Measurements from ENCODE around the gene IL25.
A peak's percentile ranks its signal among the peaks of the same experiment; 100 is the strongest.

The IL25 gene

GRCh38 chr14:23327947-23328744 lies 44.5 kb upstream of the IL25 start:
- no peak overlapping the region for H3K27ac ChIP-seq
- TF ChIP-seq CTCF (IDR thresholded peaks at IDR 0.05; ENCODE audit: low read depth, low read length): peak; percentile 74

GRCh38 chr14:23335623-23336022 lies 37.0 kb upstream of the IL25 start:
- no peak for DNase-seq
- TF ChIP-seq CTCF (IDR thresholded peaks at IDR 0.05; ENCODE audit: low read depth, low read length): no peak
- Histone ChIP-seq H3K27ac (no peak overlapping the region), H3K4me3 (ENCODE audit: low read depth, low read length) (no peak overlapping the region), H3K27me3 (ENCODE audit: insufficient read depth, low read depth, severe bottlenecking) (no peaks in the 10 kb centered on the region), H3K36me3 (no peaks in the 10 kb centered on the region), H3K9me3 (ENCODE audit: severe bottlenecking) (peaks cover 11% of the 10 kb centered on the region)

More at GRCh38 chr14:23327947-23328744, 44.5 kb upstream of the IL25 start:
- no peaks in the 10 kb centered on the region for H3K27me3 ChIP-seq (ENCODE audit: insufficient read depth, low read depth, severe bottlenecking)
- peaks cover 25% of the 10 kb centered on the region for H3K36me3 ChIP-seq
- no peaks in the 10 kb centered on the region for H3K9me3 ChIP-seq (ENCODE audit: severe bottlenecking)
- H3K4me3 ChIP-seq (ENCODE audit: low read depth, low read length): no peak overlapping the region
- DNase-seq: peak; percentile 74

GRCh38 chr14:23339506-23340268 lies 32.9 kb upstream of the IL25 start:
- Histone ChIP-seq H3K4me3 (ENCODE audit: low read depth, low read length) (no peak overlapping the region), H3K27me3 (ENCODE audit: insufficient read depth, low read depth, severe bottlenecking) (no peaks in the 10 kb centered on the region), H3K27ac (no peak overlapping the region), H3K36me3 (no peaks in the 10 kb centered on the region), H3K9me3 (ENCODE audit: severe bottlenecking) (peaks cover 11% of the 10 kb centered on the region)
- no peak for DNase-seq
- no peak for TF ChIP-seq CTCF (IDR thresholded peaks at IDR 0.05; ENCODE audit: low read depth, low read length)

GRCh38 chr14:23344481-23344880 lies 28.1 kb upstream of the IL25 start:
- DNase-seq: no peak
- H3K9me3 ChIP-seq (ENCODE audit: severe bottlenecking): peaks cover 9% of the 10 kb centered on the region
- H3K27ac ChIP-seq: no peak overlapping the region
- H3K4me3 ChIP-seq (ENCODE audit: low read depth, low read length): no peak overlapping the region
- H3K27me3 ChIP-seq (ENCODE audit: insufficient read depth, low read depth, severe bottlenecking): no peaks in the 10 kb centered on the region
- H3K36me3 ChIP-seq: no peaks in the 10 kb centered on the region
- TF ChIP-seq CTCF (IDR thresholded peaks at IDR 0.05; ENCODE audit: low read depth, low read length): no peak

GRCh38 chr14:23345987-23346692 lies 26.5 kb upstream of the IL25 start:
- H3K9me3 ChIP-seq (ENCODE audit: severe bottlenecking): no peaks in the 10 kb centered on the region
- H3K27me3 ChIP-seq (ENCODE audit: insufficient read depth, low read depth, severe bottlenecking): no peaks in the 10 kb centered on the region
- peak; percentile 40 for DNase-seq
- no peak overlapping the region for H3K4me3 ChIP-seq (ENCODE audit: low read depth, low read length)
- H3K27ac ChIP-seq: no peak overlapping the region
- TF ChIP-seq CTCF (IDR thresholded peaks at IDR 0.05; ENCODE audit: low read depth, low read length): peak; percentile 45
- H3K36me3 ChIP-seq: no peaks in the 10 kb centered on the region

Measured in WERI-Rb-1 (cell line).